A549 (cell line): ENCODE measurements around the gene ARAP1. TPM values are rescaled to one million over a fixed set of nuclear protein-coding genes. Genes with fewer than 3 reads are reported as not detected.

Experiments used
- ATAC-seq, 2 experiments: fragments of 200-7000 bp in 1 of 2; fragments of >200 bp in 1 of 2; cut with Nextera tagmentation in 1 of 2; cut with Tn5 transposase in 1 of 2; 3 replicates each; pipeline versions ENCODE4 v1.8.0 to v1.9.1; 2018 to 2020; ENCODE audit warnings: mild to moderate bottlenecking in 1 of 2, moderate library complexity in 1 of 2
- CTCF ChIA-PET: fragments of 300-600 bp; sonication (Branson Sonifier 250); formaldehyde crosslinking; extraction: SDS; loops from one replicate; lab custom pipeline; 2021; ENCODE audit warnings: antibody characterized with exemption, inconsistent platforms; lab: Yijun Ruan, JAX
- POLR2A ChIA-PET: fragments of 350-600 bp; formaldehyde crosslinking; extraction: SDS; loops from one replicate; lab custom pipeline; 2021; ENCODE audit warnings: antibody characterized with exemption, inconsistent platforms; lab: Yijun Ruan, JAX
- DNase-seq, 2 experiments: peaks; one replicate each; pipeline versions ENCODE4 v3.0.0 to v3.0.0-alpha.2; 2011 to 2016; ENCODE audit warnings: low read depth in 1 of 2, low spot score in 1 of 2
- FAIRE-seq: peaks from 2 replicates; lab custom pipeline; 2011; peaks lifted over from hg19 to GRCh38; lab: Jason Lieb, UNC
- H3K27ac ChIP-seq, 2 experiments: fragments of >200 bp; sonication (Bioruptor Twin); formaldehyde crosslinking; 3 replicates each; pipeline ENCODE4 v1.5.1; 2016 to 2017
- H3K4me1 ChIP-seq: fragments of >200 bp; sonication (Bioruptor Twin); formaldehyde crosslinking; 3 replicates; pipeline ENCODE4 v1.6.1; 2016
- H3K4me2 ChIP-seq: fragments of >200 bp; sonication (Bioruptor Twin); formaldehyde crosslinking; 3 replicates; pipeline ENCODE4 v1.6.1; 2016
- H3K4me3 ChIP-seq: fragments of >200 bp; sonication (Bioruptor Twin); formaldehyde crosslinking; 3 replicates; pipeline ENCODE4 v1.5.1; 2016
- H3K9me3 ChIP-seq: fragments of >200 bp; sonication (Bioruptor Twin); formaldehyde crosslinking; 3 replicates; pipeline ENCODE4 v1.6.1; 2016
- CBX2 ChIP-seq: fragments of 200-600 bp; sonication (generic); IDR thresholded peaks from 2 replicates; pipeline ENCODE4 v1.6.1; 2016; ENCODE audit warnings: low read depth, mild to moderate bottlenecking, borderline replicate concordance
- CBX8 ChIP-seq: fragments of 200-600 bp; sonication (generic); IDR thresholded peaks from 2 replicates; pipeline ENCODE4 v1.6.1; 2016
- CEBPB ChIP-seq, 2 experiments: fragments of >200 bp in 1 of 2; sonication (Bioruptor Twin) in 1 of 2; formaldehyde crosslinking in 1 of 2; IDR thresholded peaks; 2 replicates each; pipeline ENCODE4 v1.6.1; 2012 to 2016
- CHD2 ChIP-seq: fragments of 150-350 bp; IDR thresholded peaks from 2 replicates; pipeline ENCODE4 v1.6.1; 2014; ENCODE audit warnings: low read length; ENCODE audit not compliant: partially characterized antibody
- EHF ChIP-seq: fragments of 250-450 bp; sonication (Bioruptor Pico); IDR thresholded peaks from 2 replicates; pipeline ENCODE4 v1.5.0; 2020; ENCODE audit warnings: mild to moderate bottlenecking
- ESRRA ChIP-seq: fragments of 150-350 bp; IDR thresholded peaks from 2 replicates; pipeline ENCODE4 v1.6.1; 2014; ENCODE audit warnings: mild to moderate bottlenecking, low read length, borderline replicate concordance
- FOSB ChIP-seq: fragments of 250-450 bp; sonication (Bioruptor Pico); IDR thresholded peaks from 2 replicates; pipeline ENCODE4 v1.5.0; 2020; ENCODE audit warnings: mild to moderate bottlenecking, moderate library complexity
- FOXS1 ChIP-seq: fragments of 250-450 bp; sonication (Bioruptor Pico); IDR thresholded peaks from 2 replicates; pipeline ENCODE4 v1.5.0; 2020; ENCODE audit warnings: mild to moderate bottlenecking, moderate library complexity
- GATA3 ChIP-seq: IDR thresholded peaks from 2 replicates; pipeline ENCODE4 v1.6.1; 2012; ENCODE audit warnings: borderline replicate concordance
- HEYL ChIP-seq: fragments of 250-450 bp; sonication (Bioruptor Pico); IDR thresholded peaks from 2 replicates; pipeline ENCODE4 v1.8.0; 2021; ENCODE audit warnings: mild to moderate bottlenecking, moderate library complexity
- HOXA7 ChIP-seq: fragments of 250-450 bp; sonication (Bioruptor Pico); IDR thresholded peaks from 2 replicates; pipeline ENCODE4 v1.5.0; 2020; ENCODE audit warnings: mild to moderate bottlenecking, moderate library complexity
- KDM5A ChIP-seq: fragments of 200-600 bp; sonication (generic); IDR thresholded peaks from 2 replicates; pipeline ENCODE4 v1.6.1; 2016; ENCODE audit warnings: antibody characterized with exemption, mild to moderate bottlenecking
- NFE2L2 ChIP-seq: fragments of 150-350 bp; conservative IDR thresholded peaks from 2 replicates; pipeline ENCODE4 v1.6.1; 2014; ENCODE audit warnings: low read length
- NPAS2 ChIP-seq: fragments of 250-450 bp; sonication (Bioruptor Pico); IDR thresholded peaks from 2 replicates; pipeline ENCODE4 v1.8.0; 2022; ENCODE audit warnings: mild to moderate bottlenecking, moderate library complexity, borderline replicate concordance
- RAD21 ChIP-seq, 2 experiments: fragments of >200 bp in 1 of 2; sonication (Bioruptor Twin) in 1 of 2; formaldehyde crosslinking in 1 of 2; IDR thresholded peaks in 1 of 2; conservative IDR thresholded peaks in 1 of 2; 2 replicates in 1 of 2; 3 replicates in 1 of 2; pipeline ENCODE4 v1.6.1; 2012 to 2018; ENCODE audit warnings: inconsistent platforms in 1 of 2
- RCOR1 ChIP-seq: fragments of 150-350 bp; IDR thresholded peaks from 2 replicates; pipeline ENCODE4 v1.6.1; 2014; ENCODE audit warnings: antibody characterized with exemption, low read length, low read depth
- TFCP2L1 ChIP-seq: fragments of 250-450 bp; sonication (Bioruptor Pico); IDR thresholded peaks from 2 replicates; pipeline ENCODE4 v1.5.0; 2021; ENCODE audit warnings: mild to moderate bottlenecking
- ZFP36 ChIP-seq: fragments of 450-650 bp; IDR thresholded peaks from 2 replicates; pipeline ENCODE4 v1.6.1; 2014; ENCODE audit warnings: borderline replicate concordance; ENCODE audit not compliant: partially characterized antibody
- WGBS: methylation state at CpG from one replicate; pipeline ENCODE4 v1.1.6; 2017; ENCODE audit errors: missing lambda C conversion rate; 5-methylcytosine and 5-hydroxymethylcytosine counted together
- polyA plus RNA-seq, 4 experiments: library from polyadenylated mRNA; depleted of rRNA in 3 of 4; stranded (reverse); fragments of >200 nt; fragmentation: RNase III in 1 of 4; extraction: RNeasy Plus Mini Kit Qiagen cat#74134 plus additional on column Dnase treatment in 1 of 4; gene quantifications; 2 replicates in 3 of 4; 3 replicates in 1 of 4; pipeline ENCODE4 v1.2.3, GENCODE V29; 2011 to 2017
- TF ChIP-seq, protein P1 (sequence below): IDR thresholded peaks from 2 replicates; pipeline ENCODE4 v1.6.1; 2012
- TF ChIP-seq, protein P2 (sequence below): fragments of 250-450 bp; sonication (Bioruptor Pico); IDR thresholded peaks from 2 replicates; pipeline ENCODE4 v1.5.0; 2020; ENCODE audit warnings: low read depth, mild to moderate bottlenecking, moderate library complexity
- TF ChIP-seq, protein P3 (sequence below): fragments of 150-350 bp; IDR thresholded peaks from 2 replicates; pipeline ENCODE4 v1.6.1; 2014; ENCODE audit warnings: low read depth, mild to moderate bottlenecking, low read length
- TF ChIP-seq, protein P4 (sequence below): IDR thresholded peaks from 2 replicates; pipeline ENCODE4 v1.6.1; 2012
- TF ChIP-seq, protein P5 (sequence below): fragments of 200-600 bp; sonication (generic); IDR thresholded peaks from 2 replicates; pipeline ENCODE4 v1.6.1; 2016; ENCODE audit warnings: antibody characterized with exemption, mild to moderate bottlenecking, moderate library complexity
- TF ChIP-seq, protein P6 (sequence below): fragments of >200 bp; sonication (Bioruptor Twin); formaldehyde crosslinking; IDR thresholded peaks from 3 replicates; pipeline ENCODE4 v1.5.1; 2016

ARAP1 gene
- polyA plus RNA-seq, 2 of the 4 experiments (the other 2 are of a cell fraction) = 29.5 to 30.1 TPM

DNA sequence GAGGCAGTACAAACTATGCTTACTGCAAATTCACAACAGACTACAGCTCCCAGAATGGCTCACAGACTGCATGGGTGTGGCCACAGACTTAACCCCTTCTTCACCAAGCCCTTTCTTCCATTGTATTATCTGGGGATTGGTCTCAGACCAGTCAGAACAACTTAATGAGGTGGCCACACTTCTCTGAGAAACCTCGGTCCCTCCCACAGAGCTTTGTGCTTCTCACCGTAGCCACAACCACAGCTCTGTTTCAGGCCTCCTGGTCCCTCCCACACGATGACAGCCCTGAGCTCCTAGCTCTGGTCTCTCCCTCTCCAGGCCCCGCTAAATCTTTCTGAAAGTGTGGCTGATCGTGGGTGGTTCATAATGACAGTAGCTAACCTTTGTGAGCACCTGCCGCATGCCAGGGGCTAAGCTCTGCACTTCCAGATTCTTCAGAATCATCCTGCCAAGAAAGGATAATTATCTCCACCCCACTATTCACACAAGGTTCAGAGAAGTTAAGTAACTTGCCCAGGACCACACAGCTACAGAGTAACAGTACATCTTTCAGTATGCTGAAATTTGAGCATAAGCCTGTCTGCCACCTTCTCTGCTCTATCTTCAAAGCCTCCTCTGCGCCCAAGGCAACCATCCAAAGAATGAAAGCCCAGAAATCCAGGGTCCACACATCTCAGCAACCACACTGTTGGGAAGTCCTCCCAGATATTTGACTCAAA, 83.4 kb downstream of the ARAP1 start:
- ChIA-PET CTCF (interaction anchor here (0.6 to 12.4 kb wide), 11 partner anchors 14 to 511 kb away, joined by 3 to 132 read pairs (median 4); partner anchors contain the start of gene STARD10), POLR2A (no interaction called here)
- no peak for DNase-seq
- H3K4me2 ChIP-seq = no peak overlapping the region
- H3K4me1 ChIP-seq = no peaks in the 10 kb centered on the region
- no peak for FAIRE-seq
- TF ChIP-seq NFE2L2 (no peak), RCOR1 (no peak), CEBPB (IDR thresholded peaks at IDR 0.05) (no peak), EHF (no peak), FOSB (CRISPR knock-in tag) (no peak), FOXS1 (CRISPR knock-in tag) (no peak), CHD2 (no peak), GATA3 (no peak), HOXA7 (CRISPR knock-in tag) (no peak), TFCP2L1 (CRISPR knock-in tag) (no peak), CBX8 (no peak), CBX2 (no peak)
- TF ChIP-seq, protein P1, sequence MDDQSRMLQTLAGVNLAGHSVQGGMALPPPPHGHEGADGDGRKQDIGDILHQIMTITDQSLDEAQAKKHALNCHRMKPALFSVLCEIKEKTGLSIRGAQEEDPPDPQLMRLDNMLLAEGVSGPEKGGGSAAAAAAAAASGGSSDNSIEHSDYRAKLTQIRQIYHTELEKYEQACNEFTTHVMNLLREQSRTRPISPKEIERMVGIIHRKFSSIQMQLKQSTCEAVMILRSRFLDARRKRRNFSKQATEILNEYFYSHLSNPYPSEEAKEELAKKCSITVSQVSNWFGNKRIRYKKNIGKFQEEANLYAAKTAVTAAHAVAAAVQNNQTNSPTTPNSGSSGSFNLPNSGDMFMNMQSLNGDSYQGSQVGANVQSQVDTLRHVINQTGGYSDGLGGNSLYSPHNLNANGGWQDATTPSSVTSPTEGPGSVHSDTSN = no peak
- TF ChIP-seq, protein P2, sequence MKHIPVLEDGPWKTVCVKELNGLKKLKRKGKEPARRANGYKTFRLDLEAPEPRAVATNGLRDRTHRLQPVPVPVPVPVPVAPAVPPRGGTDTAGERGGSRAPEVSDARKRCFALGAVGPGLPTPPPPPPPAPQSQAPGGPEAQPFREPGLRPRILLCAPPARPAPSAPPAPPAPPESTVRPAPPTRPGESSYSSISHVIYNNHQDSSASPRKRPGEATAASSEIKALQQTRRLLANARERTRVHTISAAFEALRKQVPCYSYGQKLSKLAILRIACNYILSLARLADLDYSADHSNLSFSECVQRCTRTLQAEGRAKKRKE (CRISPR knock-in tag) = no peak
- TF ChIP-seq, protein P3, sequence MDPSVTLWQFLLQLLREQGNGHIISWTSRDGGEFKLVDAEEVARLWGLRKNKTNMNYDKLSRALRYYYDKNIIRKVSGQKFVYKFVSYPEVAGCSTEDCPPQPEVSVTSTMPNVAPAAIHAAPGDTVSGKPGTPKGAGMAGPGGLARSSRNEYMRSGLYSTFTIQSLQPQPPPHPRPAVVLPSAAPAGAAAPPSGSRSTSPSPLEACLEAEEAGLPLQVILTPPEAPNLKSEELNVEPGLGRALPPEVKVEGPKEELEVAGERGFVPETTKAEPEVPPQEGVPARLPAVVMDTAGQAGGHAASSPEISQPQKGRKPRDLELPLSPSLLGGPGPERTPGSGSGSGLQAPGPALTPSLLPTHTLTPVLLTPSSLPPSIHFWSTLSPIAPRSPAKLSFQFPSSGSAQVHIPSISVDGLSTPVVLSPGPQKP = no peak
- TF ChIP-seq, protein P4, sequence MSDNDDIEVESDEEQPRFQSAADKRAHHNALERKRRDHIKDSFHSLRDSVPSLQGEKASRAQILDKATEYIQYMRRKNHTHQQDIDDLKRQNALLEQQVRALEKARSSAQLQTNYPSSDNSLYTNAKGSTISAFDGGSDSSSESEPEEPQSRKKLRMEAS = no peak
- TF ChIP-seq, protein P5, sequence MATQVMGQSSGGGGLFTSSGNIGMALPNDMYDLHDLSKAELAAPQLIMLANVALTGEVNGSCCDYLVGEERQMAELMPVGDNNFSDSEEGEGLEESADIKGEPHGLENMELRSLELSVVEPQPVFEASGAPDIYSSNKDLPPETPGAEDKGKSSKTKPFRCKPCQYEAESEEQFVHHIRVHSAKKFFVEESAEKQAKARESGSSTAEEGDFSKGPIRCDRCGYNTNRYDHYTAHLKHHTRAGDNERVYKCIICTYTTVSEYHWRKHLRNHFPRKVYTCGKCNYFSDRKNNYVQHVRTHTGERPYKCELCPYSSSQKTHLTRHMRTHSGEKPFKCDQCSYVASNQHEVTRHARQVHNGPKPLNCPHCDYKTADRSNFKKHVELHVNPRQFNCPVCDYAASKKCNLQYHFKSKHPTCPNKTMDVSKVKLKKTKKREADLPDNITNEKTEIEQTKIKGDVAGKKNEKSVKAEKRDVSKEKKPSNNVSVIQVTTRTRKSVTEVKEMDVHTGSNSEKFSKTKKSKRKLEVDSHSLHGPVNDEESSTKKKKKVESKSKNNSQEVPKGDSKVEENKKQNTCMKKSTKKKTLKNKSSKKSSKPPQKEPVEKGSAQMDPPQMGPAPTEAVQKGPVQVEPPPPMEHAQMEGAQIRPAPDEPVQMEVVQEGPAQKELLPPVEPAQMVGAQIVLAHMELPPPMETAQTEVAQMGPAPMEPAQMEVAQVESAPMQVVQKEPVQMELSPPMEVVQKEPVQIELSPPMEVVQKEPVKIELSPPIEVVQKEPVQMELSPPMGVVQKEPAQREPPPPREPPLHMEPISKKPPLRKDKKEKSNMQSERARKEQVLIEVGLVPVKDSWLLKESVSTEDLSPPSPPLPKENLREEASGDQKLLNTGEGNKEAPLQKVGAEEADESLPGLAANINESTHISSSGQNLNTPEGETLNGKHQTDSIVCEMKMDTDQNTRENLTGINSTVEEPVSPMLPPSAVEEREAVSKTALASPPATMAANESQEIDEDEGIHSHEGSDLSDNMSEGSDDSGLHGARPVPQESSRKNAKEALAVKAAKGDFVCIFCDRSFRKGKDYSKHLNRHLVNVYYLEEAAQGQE = no peak
- no peak for ATAC-seq
- WGBS = 62% methylated on average over 7 of the region's 7 CpGs
- H3K9me3 ChIP-seq = peaks cover 12% of the 10 kb centered on the region; the same call in 2 of the 3 replicates
- H3K4me3 ChIP-seq = no peak overlapping the region
- no peak overlapping the region for H3K27ac ChIP-seq

DNA sequence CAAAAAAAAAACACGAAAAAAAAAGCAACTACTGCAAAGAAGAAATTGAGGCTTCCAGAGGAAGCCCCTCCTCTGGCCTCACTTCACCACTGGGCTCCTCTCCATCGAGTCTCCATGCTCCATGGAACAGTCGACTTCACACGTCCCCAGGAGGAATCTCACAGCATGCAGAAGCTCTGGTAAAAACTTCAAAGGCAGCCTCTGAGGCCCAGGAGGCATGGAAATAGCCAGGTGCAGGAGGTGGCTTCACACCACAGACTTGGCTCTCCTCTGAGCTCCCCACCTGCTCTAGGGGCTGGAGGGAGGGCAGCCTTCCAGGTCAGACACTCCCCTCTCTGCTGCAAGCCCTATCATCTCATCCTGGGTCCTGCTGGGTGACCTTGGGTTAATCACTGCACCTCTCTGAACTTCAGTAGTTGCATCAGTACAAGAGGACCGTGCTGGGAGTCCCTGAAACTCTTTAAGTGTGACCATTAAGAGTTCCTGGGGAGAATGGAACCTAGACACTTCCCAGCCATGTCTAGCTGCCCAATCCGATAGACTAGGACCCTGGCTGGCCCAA, 86.2 kb downstream of the ARAP1 start:
- H3K4me3 ChIP-seq = no peak overlapping the region
- no peak overlapping the region for H3K27ac ChIP-seq
- 6% methylated on average over 6 of the region's 6 CpGs for WGBS
- ChIA-PET CTCF (interaction anchor here (1.0 to 12.4 kb wide), 4 partner anchors 9 to 512 kb away, joined by 3 to 132 read pairs (median 4); partner anchors contain the start of gene PDE2A), POLR2A (no interaction called here)
- ATAC-seq (no peak), DNase-seq (no peak), FAIRE-seq (no peak)
- H3K9me3 ChIP-seq = peaks cover 12% of the 10 kb centered on the region; the same call in 2 of the 3 replicates
- no peaks in the 10 kb centered on the region for H3K4me1 ChIP-seq
- H3K4me2 ChIP-seq = no peak overlapping the region
- TF ChIP-seq, protein P6, sequence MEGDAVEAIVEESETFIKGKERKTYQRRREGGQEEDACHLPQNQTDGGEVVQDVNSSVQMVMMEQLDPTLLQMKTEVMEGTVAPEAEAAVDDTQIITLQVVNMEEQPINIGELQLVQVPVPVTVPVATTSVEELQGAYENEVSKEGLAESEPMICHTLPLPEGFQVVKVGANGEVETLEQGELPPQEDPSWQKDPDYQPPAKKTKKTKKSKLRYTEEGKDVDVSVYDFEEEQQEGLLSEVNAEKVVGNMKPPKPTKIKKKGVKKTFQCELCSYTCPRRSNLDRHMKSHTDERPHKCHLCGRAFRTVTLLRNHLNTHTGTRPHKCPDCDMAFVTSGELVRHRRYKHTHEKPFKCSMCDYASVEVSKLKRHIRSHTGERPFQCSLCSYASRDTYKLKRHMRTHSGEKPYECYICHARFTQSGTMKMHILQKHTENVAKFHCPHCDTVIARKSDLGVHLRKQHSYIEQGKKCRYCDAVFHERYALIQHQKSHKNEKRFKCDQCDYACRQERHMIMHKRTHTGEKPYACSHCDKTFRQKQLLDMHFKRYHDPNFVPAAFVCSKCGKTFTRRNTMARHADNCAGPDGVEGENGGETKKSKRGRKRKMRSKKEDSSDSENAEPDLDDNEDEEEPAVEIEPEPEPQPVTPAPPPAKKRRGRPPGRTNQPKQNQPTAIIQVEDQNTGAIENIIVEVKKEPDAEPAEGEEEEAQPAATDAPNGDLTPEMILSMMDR = no peak
- TF ChIP-seq, protein P4 = no peak
- no peak for TF ChIP-seq NPAS2
- TF ChIP-seq KDM5A = no peak
- TF ChIP-seq HEYL (CRISPR knock-in tag) = no peak
- TF ChIP-seq TFCP2L1 (CRISPR knock-in tag) = no peak
- no peak for TF ChIP-seq ESRRA
- TF ChIP-seq ZFP36 = no peak
- no peak for TF ChIP-seq HOXA7 (CRISPR knock-in tag)
- no peak for TF ChIP-seq RAD21 (conservative IDR thresholded peaks at IDR 0.05 in 1 of 2, IDR thresholded peaks at IDR 0.05 in 1 of 2)
